ENCODE results near the gene HEBP1. TPM values are rescaled to one million over a fixed set of nuclear protein-coding genes. Genes with fewer than 3 reads are reported as not detected.
"Not testable (repeated sequence)": the region's sequence is repeated elsewhere in the genome, so short reads cannot be mapped to it uniquely, and the experiment has no call there.

HEBP1 gene
- total and polyA plus RNA-seq, 4 donors, result 40.5 to 62.7 (median 53.7) TPM

DNA sequence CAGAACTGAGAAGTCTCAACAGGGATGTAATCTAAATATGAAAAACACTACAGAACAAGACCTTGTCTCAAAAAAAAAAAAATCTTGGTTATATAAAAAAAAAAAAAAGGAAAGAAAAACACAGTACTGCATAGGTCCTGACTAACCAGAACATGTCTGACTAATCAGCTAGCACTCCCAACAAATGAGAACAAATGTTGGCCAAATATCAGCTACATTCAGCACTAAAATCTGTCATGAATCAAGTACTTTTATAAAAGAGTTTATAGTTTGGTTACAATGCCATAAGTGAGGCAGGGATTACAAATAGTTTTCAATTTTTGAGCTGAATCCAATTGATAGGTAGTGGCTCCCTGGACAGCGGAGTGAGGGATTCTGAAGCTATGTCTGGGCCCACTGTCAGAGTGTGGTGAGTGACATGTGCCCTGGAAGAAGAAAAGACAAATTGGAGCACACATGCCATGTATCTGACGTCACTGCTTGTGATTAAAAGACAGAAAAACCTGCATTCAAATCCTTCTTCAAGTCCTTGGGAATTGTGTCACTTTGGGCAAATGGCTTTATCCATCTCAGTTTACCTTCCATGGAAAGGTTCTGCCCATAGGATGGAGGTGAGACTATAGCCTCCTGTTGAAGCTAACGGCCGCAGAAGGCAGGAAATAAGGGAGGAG lies 38.6 kb upstream of the HEBP1 start:
- Histone ChIP-seq H3K9ac (ENCODE audit: insufficient read depth in 1 of 2, low read length in 2 of 2) (no peak overlapping the region), H3K9me3 (ENCODE audit: control insufficient read depth in 4 of 4, insufficient read depth in 3 of 4, low read length in 3 of 4) (no peaks in the 10 kb centered on the region), H3K4me1 (ENCODE audit: control insufficient read depth in 5 of 5, insufficient read depth in 5 of 5, low read length in 5 of 5) (peaks cover 0 to 4% (median 2%) of the 10 kb centered on the region in 5 donors), H3K27ac (ENCODE audit: low read depth in 1 of 2, low read length in 1 of 2) (no peak overlapping the region), H3K27me3 (ENCODE audit: control insufficient read depth in 3 of 3, insufficient read depth in 3 of 3, low read length in 2 of 3) (peaks cover 0 to under 1% (median 0%) of the 10 kb centered on the region in 3 donors), H3K36me3 (ENCODE audit: control insufficient read depth in 4 of 4, insufficient read depth in 4 of 4, low read length in 4 of 4) (no peaks in the 10 kb centered on the region), H3K4me3 (no peak overlapping the region)
- WGBS, 2 donors, result 88 to 91% methylated on average over 4 of the region's 4 CpGs
- TF ChIP-seq, protein P1, sequence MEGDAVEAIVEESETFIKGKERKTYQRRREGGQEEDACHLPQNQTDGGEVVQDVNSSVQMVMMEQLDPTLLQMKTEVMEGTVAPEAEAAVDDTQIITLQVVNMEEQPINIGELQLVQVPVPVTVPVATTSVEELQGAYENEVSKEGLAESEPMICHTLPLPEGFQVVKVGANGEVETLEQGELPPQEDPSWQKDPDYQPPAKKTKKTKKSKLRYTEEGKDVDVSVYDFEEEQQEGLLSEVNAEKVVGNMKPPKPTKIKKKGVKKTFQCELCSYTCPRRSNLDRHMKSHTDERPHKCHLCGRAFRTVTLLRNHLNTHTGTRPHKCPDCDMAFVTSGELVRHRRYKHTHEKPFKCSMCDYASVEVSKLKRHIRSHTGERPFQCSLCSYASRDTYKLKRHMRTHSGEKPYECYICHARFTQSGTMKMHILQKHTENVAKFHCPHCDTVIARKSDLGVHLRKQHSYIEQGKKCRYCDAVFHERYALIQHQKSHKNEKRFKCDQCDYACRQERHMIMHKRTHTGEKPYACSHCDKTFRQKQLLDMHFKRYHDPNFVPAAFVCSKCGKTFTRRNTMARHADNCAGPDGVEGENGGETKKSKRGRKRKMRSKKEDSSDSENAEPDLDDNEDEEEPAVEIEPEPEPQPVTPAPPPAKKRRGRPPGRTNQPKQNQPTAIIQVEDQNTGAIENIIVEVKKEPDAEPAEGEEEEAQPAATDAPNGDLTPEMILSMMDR (IDR thresholded peaks at IDR 0.05; ENCODE audit: control extremely low read depth, extremely low read depth), result no peak
- ATAC-seq (ENCODE audit: insufficient read depth, low FRiP score) (no peak), DNase-seq (peak in 1 of 3 donors; percentile 32)

DNA sequence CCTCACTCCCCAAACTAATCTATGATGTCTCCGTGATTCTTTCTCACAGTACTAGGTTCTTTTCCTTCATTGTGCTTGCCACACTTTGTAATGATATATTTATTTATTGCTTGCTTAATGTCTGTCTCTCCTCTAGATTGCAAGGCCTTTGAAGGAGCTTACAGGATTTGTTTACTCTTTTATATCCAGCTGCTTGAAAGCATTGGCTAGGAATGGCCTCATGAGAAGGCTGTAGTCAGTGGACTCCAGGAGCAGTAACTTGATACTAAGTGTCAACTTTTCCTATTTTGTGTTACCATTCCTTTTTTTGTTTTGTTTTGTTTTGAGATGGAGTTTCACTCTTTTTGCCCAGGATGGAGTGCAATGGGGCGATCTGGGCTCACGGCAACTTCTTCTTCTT lies 36.8 kb upstream of the HEBP1 start:
- no peaks in the 10 kb centered on the region for H3K9me3 ChIP-seq (ENCODE audit: control insufficient read depth in 4 of 4, insufficient read depth in 3 of 4, low read length in 3 of 4)
- ATAC-seq (ENCODE audit: insufficient read depth, low FRiP score), result no peak

GRCh38 chr12:13035335-13035734 lies 35.3 kb upstream of the HEBP1 start:
- H3K36me3 ChIP-seq (ENCODE audit: control insufficient read depth in 4 of 4, insufficient read depth in 4 of 4, low read length in 4 of 4); H3K9ac ChIP-seq (ENCODE audit: insufficient read depth in 1 of 2, low read length in 2 of 2); H3K4me1 ChIP-seq (ENCODE audit: control insufficient read depth in 5 of 5, insufficient read depth in 5 of 5, low read length in 5 of 5); H3K27me3 ChIP-seq (ENCODE audit: control insufficient read depth in 3 of 3, insufficient read depth in 3 of 3, low read length in 2 of 3); H3K27ac ChIP-seq (ENCODE audit: low read depth in 1 of 2, low read length in 1 of 2); H3K4me3 ChIP-seq; H3K9me3 ChIP-seq (ENCODE audit: control insufficient read depth in 4 of 4, insufficient read depth in 3 of 4, low read length in 3 of 4); ATAC-seq (ENCODE audit: insufficient read depth, low FRiP score); DNase-seq: not testable (repeated sequence)
- 92 to 93% methylated on average over 5 of the region's 5 CpGs for whole genome bisulfite sequencing, 2 donors

More for the DNA sequence above, 36.8 kb upstream of the HEBP1 start:
- no peak for DNase-seq
- 93 to 95% methylated on average over 3 of the region's 3 CpGs for WGBS, 2 donors
- H3K4me1 ChIP-seq (ENCODE audit: control insufficient read depth in 5 of 5, insufficient read depth in 5 of 5, low read length in 5 of 5), result peaks cover 0 to 4% (median 2%) of the 10 kb centered on the region in 5 donors
- TF ChIP-seq, protein P1 (IDR thresholded peaks at IDR 0.05; ENCODE audit: control extremely low read depth, extremely low read depth), result no peak
- no peaks in the 10 kb centered on the region for H3K36me3 ChIP-seq (ENCODE audit: control insufficient read depth in 4 of 4, insufficient read depth in 4 of 4, low read length in 4 of 4)
- H3K9ac ChIP-seq (ENCODE audit: insufficient read depth in 1 of 2, low read length in 2 of 2), result no peak overlapping the region
- no peak overlapping the region for H3K4me3 ChIP-seq
- no peaks in the 10 kb centered on the region for H3K27me3 ChIP-seq (ENCODE audit: control insufficient read depth in 3 of 3, insufficient read depth in 3 of 3, low read length in 2 of 3)
- no peak overlapping the region for H3K27ac ChIP-seq (ENCODE audit: low read depth in 1 of 2, low read length in 1 of 2)

DNA sequence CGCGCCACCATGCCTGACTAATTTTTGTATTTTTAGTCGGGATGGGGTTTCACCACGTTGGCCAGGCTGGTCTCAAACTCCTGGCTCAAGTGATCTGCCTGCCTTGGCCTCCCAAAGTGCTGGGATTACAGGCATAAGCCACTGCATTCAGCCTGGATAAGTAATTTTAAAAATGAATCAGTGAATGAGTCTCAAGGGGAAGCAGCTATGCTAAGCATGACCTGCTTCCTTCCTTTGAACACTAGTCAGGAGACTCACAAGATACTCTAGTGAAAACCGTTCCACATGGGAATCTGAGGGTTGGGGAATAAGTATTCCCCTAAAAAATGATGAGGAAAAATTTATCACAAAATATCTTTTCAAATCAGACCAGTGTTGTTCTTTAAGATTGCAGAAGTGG lies 33.4 kb upstream of the HEBP1 start:
- DNase-seq, result no peak
- Histone ChIP-seq H3K36me3 (ENCODE audit: control insufficient read depth in 4 of 4, insufficient read depth in 4 of 4, low read length in 4 of 4) (no peaks in the 10 kb centered on the region), H3K27ac (ENCODE audit: low read depth in 1 of 2, low read length in 1 of 2) (no peak overlapping the region), H3K9ac (ENCODE audit: insufficient read depth in 1 of 2, low read length in 2 of 2) (no peak overlapping the region), H3K4me3 (no peak overlapping the region), H3K27me3 (ENCODE audit: control insufficient read depth in 3 of 3, insufficient read depth in 3 of 3, low read length in 2 of 3) (no peaks in the 10 kb centered on the region), H3K9me3 (ENCODE audit: control insufficient read depth in 4 of 4, insufficient read depth in 3 of 4, low read length in 3 of 4) (no peaks in the 10 kb centered on the region), H3K4me1 (ENCODE audit: control insufficient read depth in 5 of 5, insufficient read depth in 5 of 5, low read length in 5 of 5) (no peaks in the 10 kb centered on the region)
- no peak for ATAC-seq (ENCODE audit: insufficient read depth, low FRiP score)
- TF ChIP-seq, protein P1 (IDR thresholded peaks at IDR 0.05; ENCODE audit: control extremely low read depth, extremely low read depth), result no peak
- WGBS, 2 donors, result 88 to 89% methylated on average over 5 of the region's 5 CpGs
